Amniotic epithelial cell (primary cell): Measurements from ENCODE around the gene KRT6C.
A peak's percentile ranks its signal among the peaks of the same experiment; 100 is the strongest.

Source experiments
- DNase-seq: peaks from one replicate; pipeline ENCODE4 v3.0.0-alpha.2; 2010; ENCODE audit warnings: low read depth

The KRT6C gene

DNA sequence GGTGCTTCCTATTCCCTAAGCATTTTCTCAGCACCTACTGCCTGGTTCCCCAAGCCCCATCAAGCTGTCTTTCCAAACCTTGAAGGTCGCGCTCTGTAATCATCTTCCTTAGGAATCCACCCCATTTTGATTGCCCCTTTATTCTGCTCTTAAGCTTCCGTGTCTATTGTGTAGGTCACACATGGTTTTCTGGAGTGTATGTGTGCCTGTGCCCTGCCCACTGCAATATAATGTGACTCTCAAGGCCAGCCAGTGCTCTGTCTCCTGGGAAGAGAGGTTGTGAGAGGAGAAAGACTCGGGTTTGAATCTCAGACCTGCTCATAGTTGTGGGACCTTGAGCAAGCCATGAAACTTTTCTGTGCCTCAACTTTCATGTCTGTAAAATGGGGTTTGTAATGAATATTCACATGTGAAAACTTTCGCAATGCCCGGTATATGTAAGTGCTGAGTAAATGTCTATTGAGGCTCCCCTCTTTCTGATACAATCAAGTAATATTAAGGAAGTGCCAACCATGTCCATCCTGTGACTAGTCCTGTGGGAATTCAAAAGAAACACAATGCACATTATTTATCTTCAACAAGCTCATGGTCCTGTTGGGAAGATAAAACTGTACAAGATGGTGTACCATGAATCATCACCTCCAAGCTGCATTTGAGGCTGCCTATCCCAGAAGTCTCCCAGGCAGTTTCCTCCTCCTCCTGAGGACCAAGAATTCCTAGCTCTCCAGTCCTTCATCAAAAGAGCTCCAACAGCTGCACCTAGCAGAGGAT is 38.7 kb downstream of the KRT6C start:
- DNase-seq: peak; percentile 86

DNA sequence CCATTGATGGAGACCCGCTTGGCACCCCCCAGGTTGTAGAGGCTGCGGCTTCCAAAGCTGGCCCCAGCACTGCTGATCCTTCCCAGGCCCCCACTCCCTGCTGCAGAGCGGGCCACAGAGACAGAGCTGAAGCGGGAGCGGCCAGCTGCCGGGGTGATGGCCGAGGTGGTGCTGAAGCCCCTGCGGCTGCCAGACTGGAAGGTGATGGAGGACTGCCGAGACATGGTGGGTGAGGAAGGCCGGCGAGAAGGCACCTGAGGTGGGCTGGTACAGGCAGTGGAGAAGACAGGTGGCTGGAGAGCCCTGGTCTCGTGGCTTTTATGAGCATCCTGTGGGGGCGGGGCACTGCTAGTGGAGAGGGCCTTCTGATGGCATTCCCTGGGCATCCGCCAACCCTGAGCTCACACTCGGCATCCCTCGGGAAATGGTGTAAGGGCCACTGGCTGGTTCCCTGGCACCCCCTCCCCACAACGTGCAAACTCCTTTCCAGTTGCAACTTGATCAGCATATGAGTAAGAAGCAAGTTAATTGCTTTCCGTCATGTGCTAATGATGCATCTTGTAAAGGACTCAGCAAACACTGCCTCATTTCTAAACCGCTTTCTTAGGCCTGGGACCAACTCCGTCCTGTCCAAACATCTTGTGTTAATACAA is 39.4 kb downstream of the KRT6C start, which contains the start of gene KRT75:
Gene KRT75 (minus strand): TSS at position 291 of the 653 bp plus-strand sequence. CDS start 67 bp downstream, at position 224.
- DNase-seq: no peak

DNA sequence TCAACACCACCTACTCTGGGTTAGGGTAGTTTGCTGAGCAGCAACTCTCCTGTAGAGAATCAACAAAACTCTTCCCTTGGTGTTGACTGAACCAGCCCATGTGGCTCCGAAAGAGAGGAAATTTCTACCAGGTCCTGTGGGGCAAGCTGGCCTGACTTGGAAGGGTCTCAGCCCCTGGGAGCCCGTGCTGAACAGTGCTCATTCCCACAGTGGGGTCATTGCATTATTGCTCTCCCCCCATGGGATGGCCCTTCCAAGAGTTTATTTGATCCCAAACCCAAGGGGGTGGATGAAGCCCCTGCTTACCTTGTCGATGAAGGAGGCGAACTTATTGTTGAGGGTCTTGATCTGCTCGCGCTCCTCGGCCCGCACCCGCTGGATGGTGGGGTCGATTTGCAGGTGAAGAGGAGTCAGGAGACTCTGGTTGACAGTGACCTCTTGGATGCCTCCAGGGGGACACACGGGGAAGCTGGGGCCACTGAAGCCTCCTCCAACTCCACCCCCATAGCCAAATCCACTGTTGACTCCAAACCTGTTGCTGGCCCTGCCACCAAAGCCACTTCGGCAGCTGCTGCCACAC is 40.0 kb downstream of the KRT6C start:
- no peak for DNase-seq

- DNase-seq: no peak
Measured at GRCh38 chr12:52432559-52433207, 40.9 kb downstream of the KRT6C start.

DNA sequence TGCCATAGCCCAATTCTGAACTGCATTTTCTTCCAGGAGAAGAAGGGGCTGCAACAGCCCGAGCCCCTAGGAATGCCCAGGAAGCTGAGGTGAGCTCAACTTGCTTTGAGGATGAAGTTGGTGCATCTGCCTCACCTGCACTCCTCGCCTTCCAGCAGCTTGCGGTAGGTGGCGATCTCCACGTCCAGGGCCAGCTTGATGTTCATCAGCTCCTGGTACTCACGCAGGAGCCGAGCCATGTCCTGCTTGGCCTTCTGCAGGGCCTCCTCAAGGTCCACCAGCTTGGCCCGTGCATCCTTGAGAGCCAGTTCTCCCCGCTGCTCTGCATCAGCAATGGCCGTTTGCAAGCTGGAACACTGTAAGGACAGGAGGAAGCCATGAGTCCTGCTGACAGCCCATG is 45.5 kb downstream of the KRT6C start:
- DNase-seq: no peak

- no peak for DNase-seq
Measured at GRCh38 chr12:52427083-52427482, 46.5 kb downstream of the KRT6C start.

DNA sequence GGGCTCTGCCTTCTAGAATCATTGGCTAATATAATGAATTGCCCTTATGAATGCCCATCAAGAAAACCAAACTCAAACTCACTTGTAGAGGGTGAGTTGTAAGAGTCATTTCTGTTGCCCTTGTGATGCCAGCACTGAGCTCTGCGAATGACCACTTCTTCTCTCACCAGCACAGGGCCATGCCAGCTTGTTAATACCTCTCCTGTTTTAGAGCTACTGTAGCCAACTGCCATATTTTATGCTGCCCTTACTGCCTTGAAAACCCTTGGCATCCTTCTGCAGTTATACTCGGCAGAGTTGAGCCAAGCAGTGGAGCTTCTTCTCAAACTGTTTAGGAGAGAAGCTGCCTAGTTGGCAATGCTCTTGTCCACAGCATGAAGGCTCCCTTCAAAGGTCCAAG is 47.6 kb downstream of the KRT6C start:
- DNase-seq: no peak

DNA sequence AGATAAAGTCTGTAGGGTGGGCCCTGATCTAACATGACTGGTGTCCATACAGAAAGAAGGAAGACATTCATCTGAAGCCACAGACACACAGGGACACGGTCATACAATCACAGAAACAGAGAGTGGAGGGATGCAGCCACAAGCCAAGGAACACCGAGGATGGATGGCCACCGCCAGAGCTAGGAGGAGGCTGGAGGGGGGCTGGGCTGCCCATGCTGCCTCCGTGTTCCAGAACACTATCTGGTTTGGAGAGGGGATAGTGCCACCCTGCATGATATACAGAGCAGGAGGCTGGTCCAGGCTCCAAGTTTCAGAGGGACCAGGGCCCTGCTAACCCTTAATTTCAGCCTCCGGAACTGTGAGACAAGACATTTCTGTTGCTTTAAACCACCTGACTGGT is 48.1 kb downstream of the KRT6C start:
- no peak for DNase-seq

- no peak for DNase-seq
Measured at GRCh38 chr12:52423661-52424500, 49.7 kb downstream of the KRT6C start.

- DNase-seq: no peak
Measured at GRCh38 chr12:52423035-52423434, 50.6 kb downstream of the KRT6C start.

DNA sequence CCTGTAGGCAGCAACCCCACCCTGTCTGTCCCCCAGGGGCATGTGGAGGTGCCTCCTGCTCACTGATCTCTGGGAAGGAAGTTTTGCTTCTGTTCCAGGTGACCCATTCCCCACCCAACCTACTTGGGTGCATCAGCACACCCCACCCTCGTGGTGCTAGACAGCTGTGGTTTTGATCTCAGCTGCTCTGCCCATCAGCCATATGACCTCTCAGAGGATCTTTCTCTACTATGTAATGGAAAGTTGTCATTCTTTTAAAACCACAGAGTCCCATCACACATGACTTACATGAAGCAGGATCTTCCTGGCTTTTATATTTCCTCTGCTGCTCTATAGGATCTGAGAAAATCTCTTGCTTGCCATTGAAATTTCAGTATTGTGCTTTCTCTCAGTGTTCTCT is 53.9 kb downstream of the KRT6C start:
- peak; percentile 34 for DNase-seq

DNA sequence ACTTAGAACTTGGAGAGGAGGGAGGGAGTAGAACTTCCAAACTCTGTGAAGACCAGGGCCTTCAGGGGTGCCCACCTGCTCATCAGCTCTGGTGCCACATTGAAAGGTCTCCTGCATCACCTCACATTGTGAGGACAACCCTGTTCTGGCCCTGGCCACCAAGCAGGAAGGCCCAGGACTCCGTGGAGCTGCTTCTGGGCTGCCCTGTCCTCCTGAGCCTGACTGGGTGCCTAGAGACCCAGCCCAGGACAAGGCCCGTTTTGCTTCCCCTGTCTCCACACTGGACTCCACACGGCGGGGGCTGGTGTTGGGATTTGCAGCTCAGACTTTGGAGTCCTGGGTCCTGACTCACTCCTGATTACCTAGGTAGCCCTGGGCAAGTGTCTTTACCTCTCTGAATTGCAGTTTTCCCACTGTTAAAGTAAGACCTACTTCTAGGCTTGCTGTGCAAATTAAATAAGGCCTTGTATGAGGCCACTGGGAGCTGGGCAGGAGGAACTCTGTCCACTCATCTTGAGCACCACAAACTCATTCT is 55.0 kb downstream of the KRT6C start:
- DNase-seq: no peak
